Activated CD4-positive, alpha-beta T cell treated with anti-CD3 and anti-CD28 coated beads, Interleukin-2, amount 50 U/mL, for 4 hours (primary cell): Measurements from ENCODE around the gene EEF1AKMT3.

Source experiments
- DNase-seq, 2 experiments: peaks; one replicate each; pipeline ENCODE4 v3.0.0-alpha.2; 2020

The EEF1AKMT3 gene

DNA sequence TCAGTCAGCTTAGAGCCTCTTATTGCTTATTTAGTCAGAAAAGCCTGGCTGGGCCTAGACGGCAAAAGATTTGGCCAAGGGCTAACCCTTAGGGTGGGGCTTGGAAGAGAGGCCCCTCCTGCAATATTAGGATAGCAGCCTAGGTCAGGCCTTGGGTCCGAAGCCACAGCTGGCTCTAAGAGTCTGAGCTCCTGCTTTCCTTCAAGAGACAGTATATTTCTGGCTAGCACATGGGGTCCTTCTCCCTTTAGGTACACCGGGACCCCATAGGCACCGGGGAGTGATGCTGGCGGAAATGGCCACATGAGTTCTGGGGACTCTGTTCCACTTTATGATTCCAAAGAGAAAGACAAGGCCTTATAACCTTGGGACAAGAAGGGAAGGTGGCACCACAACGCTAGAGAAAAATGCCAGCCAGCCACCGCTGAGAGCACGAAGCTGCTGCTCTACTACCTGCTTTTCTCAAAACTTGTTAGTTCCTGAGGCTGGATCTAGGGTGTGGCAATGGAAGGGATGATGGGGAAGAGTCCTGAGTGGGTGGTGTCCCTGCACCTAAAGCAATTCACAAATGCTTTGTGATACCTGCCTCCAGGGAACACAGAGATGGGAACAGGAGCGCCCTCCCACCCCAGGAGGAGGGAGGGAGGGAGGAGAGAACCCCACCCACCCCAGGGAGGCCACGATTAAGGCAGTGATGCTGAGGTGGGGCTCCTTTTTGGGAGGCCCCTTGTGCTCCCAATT lies 49.2 kb downstream of the EEF1AKMT3 start:
- DNase-seq, result no peak

GRCh38 chr12:57822392-57823130 lies 50.1 kb downstream of the EEF1AKMT3 start:
- DNase-seq, result no peak

GRCh38 chr12:57823131-57823907 lies 50.9 kb downstream of the EEF1AKMT3 start:
- no peak for DNase-seq

GRCh38 chr12:57823908-57824640 lies 51.7 kb downstream of the EEF1AKMT3 start:
- DNase-seq, result no peak

GRCh38 chr12:57825451-57825850 lies 53.0 kb downstream of the EEF1AKMT3 start:
- DNase-seq, result no peak

GRCh38 chr12:57826400-57826799 lies 54.0 kb downstream of the EEF1AKMT3 start:
- DNase-seq, result no peak

- DNase-seq, result no peak
These were observed 54.6 kb downstream of the EEF1AKMT3 start for GRCh38 chr12:57826966-57827365.

DNA sequence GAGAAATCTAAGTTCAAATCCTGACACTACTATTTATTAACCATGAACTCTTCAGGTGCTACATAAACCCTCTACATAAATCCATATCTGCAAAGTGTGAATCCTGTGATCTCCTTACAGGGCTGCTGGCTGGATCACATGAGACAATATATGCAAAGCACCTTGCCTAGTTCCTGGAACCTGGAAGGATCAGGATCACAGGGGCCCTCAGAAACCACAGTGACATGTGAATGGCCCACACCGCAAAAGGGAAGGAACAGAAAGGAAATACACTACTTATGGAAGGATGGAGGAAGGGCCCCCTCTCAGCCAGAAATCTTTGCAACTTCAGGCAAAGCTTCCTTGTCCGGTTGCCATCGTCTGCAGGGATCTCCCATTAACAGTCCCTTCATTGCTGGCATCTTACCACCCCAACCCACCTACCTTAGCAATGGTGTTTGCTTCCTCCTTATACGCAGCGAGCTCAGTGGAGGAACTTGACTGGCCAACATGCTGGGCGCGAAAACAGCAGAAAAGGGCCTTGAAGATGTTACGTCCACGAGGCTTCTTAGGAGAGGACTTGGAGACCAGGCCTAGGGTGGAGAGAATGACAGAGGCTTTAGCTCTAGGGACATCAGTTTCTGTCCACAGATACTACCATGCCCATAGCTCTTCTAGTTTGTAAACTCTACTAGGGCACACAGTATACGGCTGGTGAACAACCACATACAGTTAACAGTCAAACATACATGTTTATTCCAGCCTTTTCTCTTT lies 56.8 kb downstream of the EEF1AKMT3 start:
- DNase-seq, result no peak

- DNase-seq, result no peak
These were observed 58.0 kb downstream of the EEF1AKMT3 start for GRCh38 chr12:57830393-57830792.
